Fibroblast of skin of abdomen (primary cell): Measurements from ENCODE around the gene MDM1. TPM values are rescaled to one million over a fixed set of nuclear protein-coding genes. Genes with fewer than 3 reads are reported as not detected.

Experiments
- DNase-seq: peaks from one replicate; pipeline ENCODE4 v3.0.0-alpha.2; 2013
- polyA plus RNA-seq, 2 experiments: library from polyadenylated mRNA; unstranded; fragments of 120-200 nt; gene quantifications; one replicate each; pipeline ENCODE4 v1.2.1, GENCODE V29; 2013; ENCODE audit not compliant: insufficient read length in 2 of 2

The MDM1 gene, protein sequence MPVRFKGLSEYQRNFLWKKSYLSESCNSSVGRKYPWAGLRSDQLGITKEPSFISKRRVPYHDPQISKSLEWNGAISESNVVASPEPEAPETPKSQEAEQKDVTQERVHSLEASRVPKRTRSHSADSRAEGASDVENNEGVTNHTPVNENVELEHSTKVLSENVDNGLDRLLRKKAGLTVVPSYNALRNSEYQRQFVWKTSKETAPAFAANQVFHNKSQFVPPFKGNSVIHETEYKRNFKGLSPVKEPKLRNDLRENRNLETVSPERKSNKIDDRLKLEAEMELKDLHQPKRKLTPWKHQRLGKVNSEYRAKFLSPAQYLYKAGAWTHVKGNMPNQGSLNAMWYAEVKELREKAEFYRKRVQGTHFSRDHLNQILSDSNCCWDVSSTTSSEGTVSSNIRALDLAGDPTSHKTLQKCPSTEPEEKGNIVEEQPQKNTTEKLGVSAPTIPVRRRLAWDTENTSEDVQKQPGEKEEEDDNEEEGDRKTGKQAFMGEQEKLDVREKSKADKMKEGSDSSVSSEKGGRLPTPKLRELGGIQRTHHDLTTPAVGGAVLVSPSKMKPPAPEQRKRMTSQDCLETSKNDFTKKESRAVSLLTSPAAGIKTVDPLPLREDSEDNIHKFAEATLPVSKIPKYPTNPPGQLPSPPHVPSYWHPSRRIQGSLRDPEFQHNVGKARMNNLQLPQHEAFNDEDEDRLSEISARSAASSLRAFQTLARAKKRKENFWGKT
- polyA plus RNA-seq (2013, experiment 1 of 2; ENCODE audit: insufficient read length), result 13.1 TPM
- 12.2 TPM for polyA plus RNA-seq (2013, experiment 2 of 2; ENCODE audit: insufficient read length)

DNA sequence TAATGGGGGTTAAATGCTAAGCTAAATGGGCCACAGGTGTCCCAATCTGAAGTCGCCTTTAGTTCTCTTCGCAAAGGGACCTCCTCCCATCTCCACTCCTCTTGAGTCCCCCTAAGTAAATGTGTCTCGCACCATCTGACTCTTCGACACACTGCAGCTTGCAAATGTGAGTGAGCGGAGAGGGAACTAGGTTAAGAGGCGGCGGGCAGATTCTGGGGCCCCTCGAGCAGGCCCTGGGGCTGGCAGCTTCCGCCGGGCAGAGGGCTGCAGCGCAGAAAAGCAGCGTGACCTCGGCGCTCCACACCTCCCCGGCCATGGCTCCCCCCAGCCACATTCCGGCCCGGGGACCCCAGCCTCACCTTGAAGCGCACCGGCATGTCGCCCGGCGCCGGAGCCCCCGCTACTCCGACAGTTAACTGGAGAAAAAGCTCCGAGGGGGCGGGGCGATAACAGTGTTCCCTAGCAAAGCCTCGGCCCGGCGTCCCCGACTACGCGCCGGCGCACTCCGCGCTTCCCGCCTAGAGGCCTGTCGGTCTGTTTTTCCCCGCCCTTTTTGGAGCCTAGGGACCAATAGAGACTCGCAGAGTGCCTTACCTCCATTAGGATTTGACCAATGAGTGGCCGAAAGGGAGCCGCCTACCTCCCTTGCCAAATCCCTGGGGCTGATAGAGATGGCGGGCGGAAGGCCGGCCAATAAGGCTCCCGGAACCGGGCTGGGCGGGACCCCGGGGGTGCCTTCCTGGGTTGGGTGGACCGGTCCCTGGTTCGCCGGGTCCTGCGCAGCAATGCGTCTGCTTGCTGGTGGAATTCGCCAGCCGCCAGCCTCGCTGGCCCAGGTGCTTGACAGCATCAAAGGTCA lies at the start of gene MDM1:
Gene MDM1 (minus strand): TSS at position 494 of the 859 bp plus-strand sequence. CDS start 117 bp downstream, at position 377.
- DNase-seq, result peak; percentile 98

DNA sequence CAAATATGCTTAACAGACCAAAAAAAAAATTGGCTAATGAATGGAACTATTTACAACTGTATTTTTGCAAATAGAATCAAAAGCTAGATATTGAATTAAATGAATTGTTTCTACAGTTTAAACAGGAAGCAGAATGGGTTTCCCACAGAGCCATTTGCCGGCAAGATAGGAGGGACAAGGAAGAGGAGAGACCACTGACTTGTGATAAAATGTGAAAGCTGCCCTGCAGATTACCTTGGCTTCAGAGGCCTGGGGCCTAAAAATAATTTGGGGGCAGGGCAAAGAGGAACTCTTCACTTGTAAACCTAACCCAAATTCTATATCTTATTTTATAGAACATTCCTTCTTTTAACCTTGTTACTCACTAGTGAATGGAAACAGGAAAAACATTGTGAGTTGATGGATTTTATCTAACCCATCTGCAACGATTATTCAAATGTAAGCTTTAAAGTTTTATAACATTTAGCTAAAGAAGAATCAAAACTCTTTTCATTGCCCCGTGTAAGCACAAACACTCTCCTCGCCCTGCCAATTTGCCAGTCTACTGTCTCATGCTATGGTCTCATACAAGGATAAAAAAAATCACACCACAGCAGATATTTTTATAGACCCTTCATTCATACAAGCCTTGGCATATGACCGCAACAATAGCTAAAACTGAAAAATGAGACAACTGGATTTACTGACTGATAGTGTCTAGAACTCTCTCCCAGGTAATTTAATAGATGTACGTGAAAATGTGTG lies 49.5 kb upstream of the MDM1 start:
- DNase-seq, result no peak

DNA sequence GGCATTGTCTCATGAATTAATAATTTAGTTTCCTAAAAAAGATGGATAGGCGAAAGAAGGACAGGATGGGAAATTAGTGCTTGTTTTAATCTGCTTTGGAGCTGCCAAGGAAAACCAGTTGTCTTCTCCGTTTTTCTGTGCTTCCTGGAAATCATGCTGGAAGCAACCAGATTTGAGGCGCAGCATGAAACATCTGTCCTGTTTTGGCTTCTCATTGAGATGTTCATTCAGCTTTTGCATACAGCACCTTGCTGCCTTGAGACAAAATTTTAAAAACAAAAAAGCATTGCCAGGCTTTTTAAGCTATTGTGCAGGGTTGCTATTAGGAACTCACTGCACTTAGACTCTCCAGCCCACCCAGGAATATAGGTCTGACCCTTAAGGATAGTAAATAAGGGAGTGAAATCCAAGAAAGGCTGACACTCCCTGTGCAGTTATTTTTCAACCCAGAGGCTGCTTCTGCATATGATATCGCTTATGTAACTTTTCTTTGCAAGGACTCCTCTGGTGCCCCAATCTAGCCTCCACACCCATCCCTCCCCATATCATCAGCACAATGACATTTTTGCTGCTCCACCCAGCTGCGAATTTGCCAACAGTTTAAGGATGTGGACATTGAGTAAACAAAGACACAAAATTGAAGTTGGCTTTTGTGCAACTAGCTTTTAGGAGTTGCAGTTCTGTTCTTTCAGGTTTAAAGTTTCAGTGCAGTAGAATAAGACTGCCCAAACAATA lies 46.9 kb upstream of the MDM1 start:
- no peak for DNase-seq

DNA sequence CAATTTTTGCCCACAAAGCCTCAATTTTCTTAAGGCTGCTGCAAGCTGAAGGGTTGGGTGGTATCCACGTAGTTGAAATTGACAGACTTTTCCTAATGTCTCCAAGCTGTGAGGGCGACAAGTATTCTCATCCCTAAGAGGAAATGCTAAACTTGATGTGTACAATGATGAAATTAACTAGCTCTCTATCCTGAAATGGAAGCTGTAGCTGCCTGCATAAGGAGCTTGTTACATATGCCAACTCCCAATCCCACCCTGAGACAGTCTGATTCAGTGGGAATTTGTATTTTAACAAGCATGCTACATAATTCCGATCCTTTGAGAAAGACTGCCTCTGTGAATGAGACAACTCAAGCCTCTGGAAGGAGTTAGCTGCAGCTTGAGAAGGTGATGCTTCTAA lies 45.7 kb upstream of the MDM1 start:
- DNase-seq, result no peak

DNA sequence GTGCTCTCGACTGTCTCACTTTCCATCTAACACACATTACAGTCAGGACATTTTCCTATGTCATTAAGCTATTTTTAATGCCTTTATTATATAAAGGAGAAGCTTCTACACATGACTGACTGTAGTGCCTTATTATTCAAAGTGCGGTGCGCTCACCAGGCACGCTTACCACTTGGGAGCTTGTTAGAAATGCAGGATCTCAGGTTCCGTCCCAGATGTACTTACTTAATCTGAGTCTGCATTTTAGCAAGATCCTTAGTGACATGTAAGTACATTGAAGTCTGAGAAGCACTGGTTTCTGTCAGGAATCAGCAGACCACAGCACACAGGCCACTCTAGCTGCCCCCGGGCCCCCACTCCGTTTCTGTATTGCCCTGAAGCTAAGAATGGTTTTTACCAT lies 44.7 kb upstream of the MDM1 start:
- no peak for DNase-seq

DNA sequence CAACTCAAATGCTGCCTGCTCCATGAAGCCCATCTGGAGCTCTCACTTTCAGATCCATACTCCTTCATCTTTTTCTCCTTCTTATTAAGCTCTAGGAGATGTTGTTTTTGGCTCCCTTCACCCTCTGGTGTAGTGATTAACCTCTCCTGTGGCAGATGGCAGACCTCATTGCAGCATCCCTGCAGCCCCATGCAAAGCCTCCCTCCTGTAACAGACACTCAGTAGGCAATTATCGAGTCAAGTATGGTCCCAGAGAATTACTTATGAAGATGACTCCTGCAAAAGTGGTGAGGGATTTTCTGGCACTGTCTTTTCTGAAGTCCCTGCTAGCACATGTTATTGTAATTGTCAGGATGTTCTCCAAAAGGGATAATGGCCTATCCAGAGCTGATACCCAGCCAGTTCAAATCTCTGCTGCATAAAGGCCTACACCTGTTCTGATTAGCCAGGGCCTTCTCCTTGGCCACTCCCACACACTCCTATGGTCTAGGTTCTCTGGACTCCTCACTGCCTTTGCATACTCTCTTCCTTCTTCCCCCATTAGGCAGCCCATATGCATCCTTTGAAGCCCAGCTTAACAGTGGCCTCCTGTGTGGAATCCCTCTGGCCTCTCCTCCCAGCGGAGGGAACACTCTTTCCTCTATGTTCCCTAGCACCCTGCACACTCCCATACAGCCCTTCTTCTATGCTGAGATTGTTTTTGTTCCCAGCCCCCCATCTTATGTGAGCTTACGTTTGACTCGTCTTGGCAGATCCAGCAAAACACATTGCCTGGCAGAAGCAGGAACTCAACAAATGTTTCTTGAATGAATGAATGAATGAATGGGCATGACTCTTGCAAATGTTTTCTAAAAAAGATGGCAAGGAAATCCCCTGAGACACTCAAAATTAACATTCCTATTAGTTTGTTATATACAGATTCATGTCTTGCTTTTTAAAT lies 43.9 kb upstream of the MDM1 start:
- peak; percentile 38 for DNase-seq

DNA sequence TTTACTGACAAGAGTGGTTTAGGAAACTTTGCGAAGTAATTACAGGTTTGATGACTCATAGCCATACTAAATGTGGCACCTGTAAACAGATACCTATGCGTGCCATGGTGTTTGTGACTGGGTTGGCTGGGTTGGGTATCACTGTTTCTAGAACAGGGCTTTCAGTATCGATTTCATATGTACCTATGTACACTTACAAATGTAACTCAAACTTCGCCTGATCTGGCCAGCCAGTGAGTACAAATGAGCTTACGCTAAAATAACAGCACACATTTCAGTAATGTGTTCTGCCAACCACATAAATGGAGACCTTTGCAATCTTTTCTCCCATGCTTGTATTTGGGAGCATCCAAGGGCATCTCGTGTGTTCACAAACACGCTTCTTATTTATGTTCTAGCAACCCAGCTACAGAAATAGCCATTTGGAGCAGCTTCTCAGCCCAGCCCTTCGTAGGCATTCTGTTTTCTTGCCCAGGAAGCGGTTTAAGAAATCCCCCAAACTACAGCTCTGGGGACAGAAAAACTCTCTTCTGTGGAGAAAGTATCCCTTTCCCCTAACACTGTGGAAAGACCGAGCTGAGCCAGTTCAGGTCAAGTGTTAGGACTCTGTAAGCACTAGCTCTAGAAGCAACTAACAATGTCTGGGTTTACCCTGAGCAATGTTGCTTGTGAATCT lies 42.3 kb upstream of the MDM1 start:
- DNase-seq, result no peak

DNA sequence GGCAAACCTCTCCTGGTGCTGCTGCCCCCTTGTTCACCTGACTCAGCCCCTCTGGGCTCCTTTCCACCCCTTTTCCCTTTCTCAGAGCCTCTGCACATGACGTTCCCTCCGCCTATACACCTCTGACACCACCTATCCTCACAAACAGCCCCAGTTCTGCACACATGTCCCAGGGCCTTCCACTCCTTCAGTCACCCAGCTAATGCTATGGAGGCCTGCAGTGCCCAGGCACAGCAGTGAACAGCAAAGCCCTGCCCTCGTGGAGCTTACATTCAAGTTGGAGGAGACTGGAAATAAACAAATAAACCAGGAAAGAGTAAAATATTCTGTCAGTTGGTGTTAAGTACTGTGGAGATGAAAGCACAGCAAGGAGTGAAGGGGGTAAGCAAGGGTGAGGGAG lies 38.5 kb upstream of the MDM1 start:
- no peak for DNase-seq

DNA sequence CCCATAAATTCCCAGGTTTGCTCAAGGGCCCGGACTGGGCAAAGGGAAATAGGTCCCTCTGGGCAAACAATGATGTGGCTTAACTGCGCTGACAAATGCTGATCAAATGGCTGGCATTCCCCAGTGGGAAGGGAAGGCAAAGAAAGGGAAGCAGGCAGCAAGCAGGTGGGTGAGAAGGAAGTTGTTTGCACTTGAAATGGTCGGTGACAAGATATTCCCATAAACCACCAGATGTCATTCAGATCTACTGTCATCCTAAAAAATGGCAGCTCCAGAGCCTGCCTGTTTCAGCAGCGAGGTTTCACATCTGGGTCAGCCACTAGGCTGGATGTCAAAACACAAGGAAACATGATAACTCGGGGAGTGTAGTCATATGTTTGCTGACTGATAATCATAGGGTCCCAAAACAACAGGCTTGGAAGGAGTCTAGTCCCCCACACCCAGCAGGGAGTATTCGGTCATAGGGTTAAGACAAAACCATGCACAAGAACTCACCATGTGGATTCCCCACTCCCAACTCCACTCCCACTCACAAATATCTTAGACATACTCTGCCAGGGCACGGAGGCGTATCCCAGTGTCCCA lies 37.9 kb upstream of the MDM1 start:
- DNase-seq, result no peak

DNA sequence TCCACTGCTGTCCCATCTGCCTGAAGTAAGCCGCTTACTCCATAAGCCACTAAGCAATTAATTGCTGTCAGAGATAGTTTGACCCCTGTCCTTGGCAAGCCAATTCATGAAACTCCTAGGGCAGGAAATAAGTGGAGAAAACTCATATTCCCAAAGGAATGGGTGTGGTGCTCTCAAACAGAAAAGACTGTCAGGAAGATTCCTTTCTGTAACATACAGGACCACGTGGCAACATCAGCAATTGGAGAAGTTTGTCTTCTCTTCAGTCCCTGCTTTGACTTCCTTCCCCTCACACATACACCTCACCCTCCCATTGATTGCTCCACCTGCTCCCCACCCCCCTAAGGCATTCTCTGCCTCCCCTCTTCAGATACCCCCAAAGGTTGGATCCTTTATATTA lies 36.2 kb upstream of the MDM1 start:
- no peak for DNase-seq

DNA sequence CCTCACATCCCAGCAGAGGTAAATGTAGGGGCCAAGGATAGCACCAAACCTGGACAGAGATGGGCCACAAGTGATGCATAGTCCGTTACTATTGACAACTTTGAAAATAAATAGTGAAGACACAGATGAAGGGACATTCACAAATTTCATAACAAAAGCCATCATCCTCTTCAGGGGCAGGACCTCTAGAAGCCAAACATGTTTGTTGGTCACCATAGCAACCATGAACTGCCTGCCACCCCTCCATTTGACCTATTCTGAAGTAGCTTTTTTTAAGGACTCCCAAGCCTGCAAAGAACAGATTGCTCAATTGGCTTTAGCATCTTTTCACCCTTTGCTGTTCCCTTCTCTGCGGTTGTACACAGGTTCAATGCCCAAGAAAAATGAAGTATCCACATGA lies 35.7 kb upstream of the MDM1 start:
- no peak for DNase-seq

DNA sequence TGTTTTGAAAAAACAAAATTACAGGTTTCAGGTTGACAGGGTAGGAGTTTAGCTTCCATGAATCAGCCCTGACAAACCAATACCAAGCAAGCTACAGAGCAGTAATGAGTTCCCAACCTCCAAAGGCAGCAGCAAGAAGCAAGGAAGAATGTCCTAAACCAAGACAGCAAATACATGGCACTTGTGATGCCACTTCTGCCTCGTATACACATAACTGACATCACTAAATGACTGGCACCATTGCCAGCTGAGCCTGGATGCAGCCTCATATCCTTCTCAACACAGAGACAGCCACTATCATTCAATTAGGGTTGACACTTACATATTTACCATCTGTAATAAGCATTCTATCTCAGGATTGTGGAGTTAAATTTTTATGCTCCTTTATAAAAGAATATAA lies 35.0 kb upstream of the MDM1 start:
- no peak for DNase-seq

DNA sequence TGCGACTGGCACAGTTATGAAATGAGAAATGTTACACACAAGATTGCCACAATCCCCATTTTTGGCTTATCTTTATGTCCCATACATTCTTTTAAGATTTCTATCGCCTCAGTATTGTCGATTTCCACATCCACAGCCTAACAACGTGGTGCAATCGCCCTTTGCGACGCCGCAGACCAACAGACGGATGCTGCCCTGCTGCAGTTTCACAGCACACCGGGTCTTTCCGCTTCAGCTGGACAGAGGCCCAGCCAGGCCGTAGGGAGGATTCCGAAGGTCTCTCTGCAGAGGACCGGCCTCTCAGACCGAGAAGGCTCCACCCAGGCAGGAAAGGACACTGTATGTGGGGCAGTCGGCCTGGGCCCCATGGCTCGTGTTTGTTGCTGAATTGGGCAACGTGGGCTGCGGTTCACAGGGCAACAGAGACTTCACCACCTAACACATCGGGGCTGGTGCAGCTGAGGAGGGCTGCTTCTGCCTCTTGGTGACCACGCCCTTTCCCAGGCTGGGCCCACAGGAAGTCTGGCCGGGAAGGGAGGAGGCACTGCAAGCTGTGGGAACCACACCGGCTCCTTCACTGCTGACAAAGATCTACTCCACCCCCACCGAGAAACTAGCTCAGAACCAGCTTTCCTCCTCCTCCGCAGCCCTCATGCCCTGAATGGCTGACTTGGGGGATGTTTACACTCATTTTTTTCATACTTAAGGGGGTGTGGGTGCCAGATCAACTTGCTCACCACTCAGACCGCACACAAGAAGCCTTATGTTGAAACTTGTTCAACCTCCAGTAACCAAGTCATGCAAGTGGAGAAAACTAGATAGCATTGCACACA lies 32.9 kb upstream of the MDM1 start:
- DNase-seq, result peak; percentile 97

DNA sequence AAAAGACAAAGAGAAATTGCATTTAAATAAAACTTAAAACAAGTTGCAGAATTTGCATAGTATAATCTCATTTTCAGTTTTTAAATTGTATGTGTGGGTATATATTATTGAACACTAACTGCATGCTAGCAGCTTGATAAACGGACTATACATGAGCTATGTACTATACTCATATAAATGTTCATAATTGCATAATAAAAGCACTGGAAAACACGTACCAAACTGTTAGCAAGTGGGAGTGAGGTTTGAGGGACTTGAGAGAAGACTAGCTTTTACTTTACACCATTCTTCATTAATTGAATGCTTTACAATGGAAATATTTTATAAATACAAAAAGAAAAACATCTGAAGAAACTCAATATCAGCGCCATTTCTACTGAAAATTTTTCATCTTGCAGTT lies 32.2 kb upstream of the MDM1 start:
- no peak for DNase-seq

DNA sequence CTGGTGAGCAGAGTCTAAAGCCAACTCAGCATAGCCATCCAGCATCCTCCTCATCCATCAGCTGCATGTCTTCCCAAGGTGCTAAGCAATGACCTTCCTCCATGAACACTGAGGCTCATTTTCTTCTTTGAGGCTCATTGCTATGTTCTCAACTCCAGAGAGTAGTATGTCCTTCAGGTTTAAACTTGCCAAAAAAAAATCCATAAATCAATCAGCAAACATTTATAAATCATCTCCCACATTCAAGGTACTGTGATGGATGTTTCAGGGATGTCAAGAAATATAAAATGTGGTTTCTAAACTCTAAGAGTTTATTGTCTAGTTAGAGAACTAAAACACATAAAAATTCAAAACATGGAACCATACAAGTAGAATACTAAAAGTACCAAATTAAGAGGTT lies 29.8 kb upstream of the MDM1 start:
- no peak for DNase-seq

DNA sequence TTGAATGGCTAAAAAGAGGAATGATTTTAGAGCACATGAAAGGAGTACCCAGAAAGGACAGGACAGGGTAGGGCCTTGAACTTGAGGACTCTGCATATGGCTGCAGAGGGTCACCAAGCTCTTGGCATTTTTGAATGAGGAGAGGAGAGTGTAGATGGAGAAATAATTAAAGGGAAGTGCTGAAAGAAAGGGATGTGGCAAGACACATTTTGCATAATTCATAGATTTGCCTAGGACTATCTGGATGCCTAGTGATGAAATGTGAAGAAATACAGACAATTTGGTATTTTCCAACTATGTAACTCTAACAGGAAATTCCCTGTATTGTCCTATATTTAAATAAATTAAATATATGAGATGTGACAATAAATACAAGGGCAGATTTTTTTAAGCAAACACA lies 27.5 kb upstream of the MDM1 start:
- DNase-seq, result peak; percentile 64

DNA sequence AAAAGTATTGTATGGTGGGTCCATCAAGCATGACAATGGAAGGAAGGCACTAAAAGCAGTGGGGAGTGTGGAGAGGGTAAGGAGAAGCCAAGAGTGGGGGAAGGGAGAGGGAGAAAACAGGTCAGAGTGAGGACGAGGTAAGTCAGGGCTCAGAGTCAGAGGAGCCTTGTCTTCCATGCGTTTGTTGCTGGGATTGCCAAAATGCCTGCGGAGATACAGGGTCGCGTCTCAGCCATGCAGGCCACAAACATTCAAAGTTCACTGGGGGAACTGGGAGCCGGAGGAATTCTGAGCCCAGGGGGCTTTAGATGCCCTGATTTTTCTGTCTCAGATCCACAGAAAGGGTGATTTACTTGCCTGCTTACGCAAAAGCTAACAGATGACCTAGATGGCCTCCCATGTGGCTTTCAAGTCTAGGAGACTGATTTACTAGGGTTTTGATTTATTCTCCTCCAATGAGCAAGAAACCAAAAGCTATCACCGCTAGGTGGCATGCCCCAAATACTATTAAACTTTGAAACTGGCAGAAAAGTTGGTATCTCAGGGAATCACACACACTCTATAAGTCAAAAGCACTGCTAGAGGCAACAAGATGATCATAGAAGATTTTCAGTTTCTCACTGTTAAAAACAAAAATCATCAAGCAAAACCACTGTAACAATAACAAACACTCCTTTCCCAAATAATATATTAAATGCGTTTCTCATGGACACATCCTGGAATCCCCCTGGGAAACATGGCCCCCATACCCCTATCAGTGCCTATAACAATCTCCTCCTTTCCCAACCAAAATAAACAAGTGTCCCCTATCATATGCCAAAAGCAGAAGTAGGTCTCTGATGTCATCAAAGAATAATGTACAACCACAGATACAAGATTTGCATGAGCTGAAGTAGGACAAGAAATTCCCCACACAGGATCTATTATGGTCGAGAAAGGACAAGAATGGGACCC lies 26.6 kb upstream of the MDM1 start:
- DNase-seq, result peak; percentile 88
